NCI-H2107 (cell line): ENCODE data around the gene U2AF2.

ENCODE experiments used
- DNase-seq: peaks from one replicate; lab custom pipeline; 2025; lab: John Stamatoyannopoulos, UW

The U2AF2 gene

GRCh38 chr19:55654868-55655647, at the start of gene U2AF2:
U2AF2 (plus strand) TSS chr19:55655035; CDS start chr19:55655105, 70 bp downstream.
- DNase-seq = peak; percentile 91

- peak; percentile 97 for DNase-seq
Measured at GRCh38 chr19:55605207-55605636, 49.6 kb upstream of the U2AF2 start.

GRCh38 chr19:55605637-55606470, 49.0 kb upstream of the U2AF2 start, which contains the start of gene ZNF865:
ZNF865 (plus strand) TSS chr19:55605647; CDS start chr19:55613619, 7,972 bp downstream.
- peak; percentile 45 for DNase-seq

GRCh38 chr19:55606471-55606787, 48.4 kb upstream of the U2AF2 start:
- DNase-seq = no peak

GRCh38 chr19:55606817-55607216, 48.0 kb upstream of the U2AF2 start:
- DNase-seq = no peak

GRCh38 chr19:55609326-55609725, 45.5 kb upstream of the U2AF2 start:
- no peak for DNase-seq

GRCh38 chr19:55611300-55611982, 43.4 kb upstream of the U2AF2 start:
- DNase-seq = no peak

- DNase-seq = no peak
Measured at GRCh38 chr19:55611983-55612645, 42.7 kb upstream of the U2AF2 start.

GRCh38 chr19:55613396-55613795, 41.4 kb upstream of the U2AF2 start:
- DNase-seq = no peak

- no peak for DNase-seq
Measured at GRCh38 chr19:55613930-55614710, 40.7 kb upstream of the U2AF2 start.

- DNase-seq = no peak
Measured at GRCh38 chr19:55614711-55615542, 39.9 kb upstream of the U2AF2 start.

GRCh38 chr19:55615543-55616394, 39.1 kb upstream of the U2AF2 start:
- DNase-seq = no peak

GRCh38 chr19:55616395-55616875, 38.4 kb upstream of the U2AF2 start:
- no peak for DNase-seq

- no peak for DNase-seq
Measured at GRCh38 chr19:55617426-55617825, 37.4 kb upstream of the U2AF2 start.

- no peak for DNase-seq
Measured at GRCh38 chr19:55618426-55618825, 36.4 kb upstream of the U2AF2 start.

GRCh38 chr19:55619286-55619685, 35.5 kb upstream of the U2AF2 start:
- DNase-seq = no peak

GRCh38 chr19:55620410-55621204, 34.2 kb upstream of the U2AF2 start:
- DNase-seq = no peak

GRCh38 chr19:55621205-55621672, 33.6 kb upstream of the U2AF2 start:
- DNase-seq = no peak
